Esophagus (tissue), 2 donors: ENCODE measurements around the gene XAGE5. TPM values are rescaled to one million over a fixed set of nuclear protein-coding genes. Genes with fewer than 3 reads are reported as not detected.
"Not testable (repeated sequence)": the region's sequence is repeated elsewhere in the genome, so short reads cannot be mapped to it uniquely, and the experiment has no call there.

Experiments
- H3K27ac ChIP-seq, 2 donors: one replicate each; pipeline ENCODE4 v1.5.1; 2013; ENCODE audit warnings: low read depth in 2 of 2, mild to moderate bottlenecking in 2 of 2, inconsistent platforms in 1 of 2, low read length in 1 of 2, moderate library complexity in 1 of 2
- H3K27me3 ChIP-seq, 2 donors: one replicate each; pipeline ENCODE4 v1.6.1; 2013; ENCODE audit warnings: low read length in 2 of 2, control low read depth in 1 of 2, mild to moderate bottlenecking in 1 of 2; ENCODE audit not compliant: insufficient read depth in 2 of 2, control insufficient read depth in 1 of 2
- H3K36me3 ChIP-seq, 2 donors: one replicate each; pipeline ENCODE4 v1.6.1; 2013; ENCODE audit warnings: low read length in 1 of 2; ENCODE audit not compliant: control insufficient read depth in 2 of 2, insufficient read depth in 2 of 2
- H3K4me1 ChIP-seq, 2 donors: one replicate each; pipeline ENCODE4 v1.6.1; 2013; ENCODE audit warnings: low read length in 1 of 2; ENCODE audit not compliant: control insufficient read depth in 2 of 2, insufficient read depth in 2 of 2
- H3K4me3 ChIP-seq, 2 donors: one replicate each; pipeline ENCODE4 v1.5.1; 2013; ENCODE audit warnings: low read length in 2 of 2, mild to moderate bottlenecking in 2 of 2, low read depth in 1 of 2, moderate library complexity in 1 of 2
- H3K9me3 ChIP-seq, 2 donors: one replicate each; pipeline ENCODE4 v1.6.1; 2013; ENCODE audit warnings: mild to moderate bottlenecking in 2 of 2, low read depth in 1 of 2, low read length in 1 of 2, moderate library complexity in 1 of 2; ENCODE audit not compliant: control insufficient read depth in 2 of 2, insufficient read depth in 1 of 2
- WGBS, 2 donors: extraction: QIAGEN DNeasy Blood & Tissue Kit; methylation state at CpG; one replicate each; pipeline ENCODE4 v1.1.7; 2013; 5-methylcytosine and 5-hydroxymethylcytosine counted together
- polyA plus RNA-seq, 2 donors: library from polyadenylated mRNA; stranded (reverse); fragments of 200-250 nt; gene quantifications; one replicate each; pipeline ENCODE4 v1.2.3, GENCODE V29; 2013
- donor health status: healthy with polysubstance abuse.
- donor health status: Bipolar disorder and iron deficiency.

The XAGE5 gene
- polyA plus RNA-seq, 2 donors: not detected

DNA sequence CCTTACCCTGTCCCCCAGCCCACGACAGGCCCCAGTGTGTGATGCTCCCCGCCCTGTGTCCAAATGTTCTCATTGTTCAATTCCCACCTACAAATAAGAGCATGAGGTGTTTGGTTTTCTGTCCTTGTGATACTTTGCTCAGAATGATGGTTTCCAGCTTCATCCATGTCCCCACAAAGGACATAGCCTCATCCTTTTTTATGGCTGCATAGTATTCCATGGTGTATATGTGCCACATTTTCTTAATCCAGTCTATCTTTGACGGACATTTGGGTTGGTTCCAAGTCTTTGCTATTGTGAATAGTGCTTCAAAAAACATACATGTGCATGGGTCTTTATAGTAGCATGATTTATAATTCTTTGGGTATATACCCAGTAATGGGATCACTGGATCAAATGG lies 32.5 kb downstream of the XAGE5 start:
- not testable (repeated sequence) for H3K27me3 ChIP-seq, H3K4me3 ChIP-seq, H3K27ac ChIP-seq, H3K36me3 ChIP-seq, H3K4me1 ChIP-seq, H3K9me3 ChIP-seq
- WGBS, 2 donors: 81 to 83% methylated on average over 3 of the region's 3 CpGs

DNA sequence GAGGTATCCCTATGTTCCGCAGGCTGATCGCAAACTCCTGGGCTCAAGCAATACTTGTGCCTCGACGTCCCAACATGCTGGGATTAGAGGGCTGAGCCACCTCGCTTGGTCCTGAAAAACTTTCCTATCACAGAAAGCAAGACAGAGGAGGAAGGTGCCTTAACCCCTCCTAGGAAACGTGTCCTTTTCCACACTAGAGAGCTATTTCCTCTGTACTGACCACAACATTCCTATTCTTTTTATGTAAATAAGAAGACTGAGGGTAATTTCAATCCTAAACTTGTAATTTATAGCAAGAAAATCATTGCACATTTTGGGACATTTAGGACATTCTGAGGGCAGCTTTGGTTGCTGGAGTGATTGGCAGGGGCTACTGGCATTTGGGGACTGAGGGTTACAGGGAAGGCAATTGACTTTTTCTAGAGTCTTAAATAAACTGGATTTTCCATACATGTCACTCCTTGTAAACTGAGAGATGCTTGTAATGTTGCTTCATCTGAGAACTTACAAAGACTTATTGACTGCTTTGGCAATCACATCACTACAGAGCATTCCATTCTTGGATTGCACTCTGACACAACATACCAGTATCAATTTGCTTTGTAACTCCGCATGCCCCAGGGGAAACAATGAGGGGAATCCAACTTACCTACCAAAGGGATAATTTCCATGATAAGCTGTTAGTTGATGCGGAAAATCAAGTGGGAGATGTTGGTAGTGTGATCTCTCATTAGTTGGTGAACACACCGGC lies 41.2 kb downstream of the XAGE5 start:
- no peak overlapping the region for H3K27ac ChIP-seq
- H3K36me3 ChIP-seq: no peaks in the 10 kb centered on the region
- peaks cover 0 to 5% of the 10 kb centered on the region in 2 donors for H3K9me3 ChIP-seq
- H3K27me3 ChIP-seq: peaks cover 0 to 14% of the 10 kb centered on the region in 2 donors
- no peaks in the 10 kb centered on the region for H3K4me1 ChIP-seq
- no peak overlapping the region for H3K4me3 ChIP-seq
- WGBS, 2 donors: 76 to 82% methylated on average over 9 of the region's 9 CpGs

DNA sequence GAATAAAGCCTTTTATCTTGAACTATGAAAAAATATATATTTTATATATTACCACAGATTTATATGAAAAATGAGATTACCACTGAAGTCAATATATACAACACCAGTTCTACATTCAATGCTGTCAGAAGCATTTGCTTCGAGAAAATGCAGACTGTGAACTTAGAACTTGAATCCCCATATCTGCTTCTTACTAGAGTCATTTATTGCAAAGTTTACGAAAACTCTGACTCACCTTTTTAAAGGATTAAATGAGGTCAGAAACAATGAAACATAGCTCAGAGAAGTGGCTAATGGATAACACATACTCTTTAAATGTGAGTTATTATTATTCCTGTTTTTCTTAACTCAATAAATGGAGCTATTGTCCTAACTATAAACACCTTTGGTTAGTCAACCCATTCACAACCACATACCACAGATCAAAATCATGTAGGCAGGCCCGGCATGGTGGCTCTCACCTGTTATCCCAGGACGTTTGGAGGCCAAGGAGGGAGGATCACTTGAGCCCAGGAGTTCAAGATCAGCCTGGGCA lies 46.0 kb downstream of the XAGE5 start:
- not testable (repeated sequence) for H3K27ac ChIP-seq, H3K27me3 ChIP-seq, H3K36me3 ChIP-seq, H3K9me3 ChIP-seq, H3K4me1 ChIP-seq, H3K4me3 ChIP-seq
- WGBS, 2 donors: 45 to 46% methylated on average over 4 of the region's 4 CpGs

DNA sequence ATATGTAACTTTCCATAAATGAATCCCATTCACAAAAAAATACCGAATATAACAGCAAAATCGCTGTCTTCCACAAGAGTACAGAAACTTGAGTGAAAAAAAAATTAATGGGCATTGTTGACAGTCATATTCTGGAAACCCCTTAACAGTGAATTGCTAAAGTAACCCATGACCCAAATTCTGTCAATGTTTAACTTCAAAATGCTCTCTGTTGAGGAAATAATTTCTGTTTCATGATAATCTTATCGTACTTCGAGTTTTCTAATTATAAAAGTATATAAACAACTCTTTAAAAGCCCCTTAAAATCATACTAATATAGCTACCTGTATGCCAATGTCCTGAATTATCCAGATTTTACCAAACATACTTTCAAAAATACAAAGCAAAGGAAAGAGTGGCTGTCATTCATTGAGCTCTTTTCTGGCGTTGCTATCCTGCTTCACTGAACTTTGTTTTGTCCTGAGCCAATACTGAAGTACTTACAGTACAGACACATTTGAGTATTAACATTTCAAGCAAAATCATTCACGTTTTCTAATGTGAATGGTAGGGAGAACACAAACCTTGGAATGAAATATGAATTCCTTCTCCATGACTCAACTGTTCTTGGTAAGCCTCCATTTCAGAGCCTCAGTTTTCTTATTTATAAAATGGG lies 54.4 kb downstream of the XAGE5 start:
- Histone ChIP-seq H3K36me3 (no peaks in the 10 kb centered on the region), H3K27ac (no peak overlapping the region), H3K9me3 (no peaks in the 10 kb centered on the region), H3K4me3 (no peak overlapping the region), H3K27me3 (peaks cover 0 to 2% of the 10 kb centered on the region in 2 donors), H3K4me1 (no peaks in the 10 kb centered on the region)
- WGBS, 2 donors: 44 to 63% methylated on average over 6 of the region's 6 CpGs

Other genes with a start within 250 kb of the XAGE5 start
- gene SSX7, start 156.4 kb upstream of the XAGE5 start, polyA plus RNA-seq: not detected
- not detected for gene SSX2, start 104.1 kb upstream of the XAGE5 start, polyA plus RNA-seq
- not detected for gene SSX2B, start 60.0 kb upstream of the XAGE5 start, polyA plus RNA-seq
- gene SPANXN5, start 13.9 kb upstream of the XAGE5 start, polyA plus RNA-seq: not detected
- gene XAGE3, start 56.8 kb downstream of the XAGE5 start, polyA plus RNA-seq: not detected
- 10 to 100 TPM; 14.3 to 31.3 TPM for gene FAM156B, start 86.0 kb downstream of the XAGE5 start, polyA plus RNA-seq
- gene FAM156A, start 147.2 kb downstream of the XAGE5 start, polyA plus RNA-seq: 10 to 100 TPM in 1 of 2 donors, 1 to 10 TPM in 1; 9.0 to 11.6 TPM
- gene GPR173, start 237.5 kb downstream of the XAGE5 start, polyA plus RNA-seq: under 1 TPM; 0.18 to 0.22 TPM